CD4-positive, alpha-beta T cell treated with Interleukin-17A for 4 hours (primary cell): ENCODE measurements around the gene TMEM200B.
"Not testable (repeated sequence)": the region's sequence is repeated elsewhere in the genome, so short reads cannot be mapped to it uniquely, and the experiment has no call there.

ENCODE experiments used
- DNase-seq: peaks from one replicate; pipeline ENCODE4 v3.0.0-alpha.2; 2020; ENCODE audit warnings: mixed read lengths

TMEM200B gene

GRCh38 chr1:29105822-29106221 lies 17.9 kb downstream of the TMEM200B start:
- no peak for DNase-seq

GRCh38 chr1:29100487-29100886 lies 23.2 kb downstream of the TMEM200B start:
- DNase-seq: no peak

DNA sequence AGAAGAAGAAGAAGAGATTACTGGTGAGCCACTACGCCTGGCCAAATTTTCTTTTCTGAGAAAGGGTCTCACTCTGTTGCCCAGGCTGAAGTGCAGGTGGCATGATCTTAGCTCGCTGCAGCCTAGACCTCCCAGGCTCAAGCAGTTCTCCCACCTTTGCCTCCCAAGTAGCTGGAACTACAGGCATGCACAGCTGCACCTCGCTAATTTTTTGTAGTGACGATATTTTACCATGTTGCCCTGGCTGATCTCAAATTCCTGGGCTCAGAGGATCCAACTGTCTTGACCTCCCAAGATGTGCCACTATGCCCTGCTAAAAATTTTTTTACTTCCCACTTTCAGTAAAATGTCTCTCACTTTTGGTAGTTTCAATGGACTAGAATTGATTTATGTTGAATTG lies 24.4 kb downstream of the TMEM200B start:
- DNase-seq: no peak

GRCh38 chr1:29096231-29096886 lies 27.3 kb downstream of the TMEM200B start:
- no peak for DNase-seq

DNA sequence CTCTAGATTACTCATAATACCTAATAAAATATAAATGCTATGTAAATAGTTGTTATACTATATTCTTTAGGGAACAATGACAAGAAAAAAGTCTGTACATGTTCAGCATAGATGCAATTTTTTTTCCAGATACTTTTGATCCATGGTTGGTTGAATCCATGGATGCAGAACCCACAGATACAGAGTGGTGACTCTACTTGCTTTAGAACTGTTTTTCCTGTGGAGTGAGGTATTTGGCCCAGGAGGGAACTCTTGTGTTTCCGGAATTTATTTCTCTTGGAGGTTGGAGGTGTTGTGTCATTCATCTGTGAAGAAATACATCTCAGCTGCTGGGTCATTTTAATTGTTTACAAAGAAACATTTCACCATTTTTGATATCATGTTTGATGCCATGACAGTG lies 28.7 kb downstream of the TMEM200B start:
- no peak for DNase-seq

DNA sequence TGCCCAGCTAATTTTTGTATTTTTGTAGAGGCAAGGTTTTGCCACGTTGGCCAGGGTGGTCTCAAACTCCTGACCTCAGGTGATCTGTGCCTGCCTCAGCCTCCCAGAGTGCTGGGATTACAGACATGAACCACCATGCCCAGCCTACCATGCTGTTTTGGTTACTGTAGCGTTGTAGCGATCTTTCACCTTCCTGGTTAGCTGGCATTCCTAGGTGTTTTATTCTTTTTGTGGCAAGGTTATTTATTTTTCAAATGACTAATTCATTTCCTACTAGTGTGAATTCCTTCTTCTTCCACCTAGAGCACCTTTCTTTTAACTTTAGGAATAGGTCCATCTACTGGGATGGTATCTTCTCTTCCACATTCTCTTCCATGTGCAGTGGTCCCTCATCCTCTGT lies 29.3 kb downstream of the TMEM200B start:
- DNase-seq: no peak

DNA sequence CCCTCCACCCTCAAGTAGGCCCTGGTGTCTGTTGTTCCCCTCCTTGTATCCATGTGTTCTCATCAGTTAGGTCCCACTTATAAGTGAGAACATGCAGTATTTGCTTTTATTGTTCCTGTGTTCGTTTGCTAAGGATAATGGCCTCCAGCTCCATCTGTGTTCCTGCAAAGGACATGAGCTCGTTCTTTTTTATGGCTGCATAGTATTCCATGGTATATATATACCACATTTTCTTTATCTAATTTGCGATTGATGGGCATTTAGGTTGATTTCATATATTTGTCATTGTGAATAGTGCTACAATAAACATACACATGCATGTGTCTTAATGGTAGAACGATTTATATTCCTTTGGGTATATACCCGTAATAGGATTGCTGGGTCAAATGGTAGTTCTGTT lies 31.0 kb downstream of the TMEM200B start:
- DNase-seq: not testable (repeated sequence)

DNA sequence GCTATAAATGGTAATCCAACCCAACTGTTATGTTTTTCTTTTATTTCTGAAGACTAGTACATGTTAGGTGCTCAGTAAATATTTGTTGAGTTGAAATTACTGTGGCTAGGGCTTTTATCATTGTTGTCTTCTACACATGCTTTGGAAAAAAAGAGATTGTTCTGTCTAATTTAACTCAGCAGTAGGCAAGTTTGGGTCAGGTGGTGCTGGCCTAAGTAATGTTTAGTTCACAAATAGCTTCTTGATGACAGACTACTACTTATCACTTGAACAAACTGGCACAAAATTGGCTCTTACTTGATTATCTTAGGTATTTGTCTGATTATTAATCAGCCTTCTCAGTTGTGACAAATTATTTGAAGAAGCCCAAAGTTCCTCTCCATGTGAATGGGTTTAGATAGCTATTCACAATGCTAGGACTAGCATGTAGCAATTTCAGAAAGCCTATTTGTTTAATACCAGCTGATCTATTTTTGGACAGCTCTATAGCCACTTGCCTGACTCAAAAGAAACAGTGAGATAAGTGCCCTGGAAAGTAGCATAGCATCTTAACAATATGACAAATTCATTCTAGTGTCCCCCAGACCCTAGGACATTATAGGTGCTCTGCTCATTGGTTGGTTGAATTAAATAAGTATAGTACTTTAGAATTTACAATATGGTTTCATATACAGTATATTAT lies 32.6 kb downstream of the TMEM200B start:
- DNase-seq: no peak

- DNase-seq: no peak
Measured at GRCh38 chr1:29084196-29084521, 39.5 kb downstream of the TMEM200B start.

DNA sequence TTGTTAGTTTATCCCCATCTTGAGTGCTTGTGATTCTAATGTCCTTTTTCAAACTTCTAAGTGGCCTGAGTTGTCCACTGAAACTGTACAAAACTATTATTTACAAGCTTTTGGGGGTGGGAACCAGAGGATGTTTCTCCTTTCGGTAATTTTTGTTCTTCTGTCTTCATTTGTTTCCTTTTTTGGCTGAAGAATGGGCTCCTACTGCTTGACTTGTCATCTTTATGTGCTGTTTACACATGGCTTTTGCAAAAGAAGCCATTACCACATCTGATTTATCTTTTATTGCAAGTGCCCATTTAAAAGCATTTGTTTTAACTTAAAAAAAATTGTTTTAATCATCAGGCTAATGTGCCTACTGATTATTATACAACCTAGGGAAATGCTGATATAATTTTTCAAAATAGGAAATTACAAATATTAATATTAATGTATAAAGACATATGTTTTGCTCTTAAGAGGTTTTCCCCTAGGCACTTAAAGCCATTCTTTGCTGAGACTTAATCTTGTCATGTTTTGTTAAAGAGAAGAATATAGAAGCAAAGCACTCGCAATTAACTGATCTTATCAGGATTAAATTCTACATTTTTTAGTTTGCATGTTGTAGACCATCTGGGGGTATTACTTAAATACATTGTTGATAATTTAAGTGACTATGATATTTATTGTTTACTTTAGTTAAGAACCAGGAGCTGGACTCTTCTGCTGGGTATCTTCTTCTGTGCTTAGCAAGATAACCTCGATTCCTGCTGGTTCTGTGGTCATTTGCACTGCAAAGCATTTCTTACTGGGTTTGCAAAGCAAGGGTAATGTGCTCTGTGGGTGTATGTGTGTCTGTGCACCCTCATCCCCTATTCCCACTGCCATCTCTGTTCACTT lies 40.1 kb downstream of the TMEM200B start:
- DNase-seq: no peak

DNA sequence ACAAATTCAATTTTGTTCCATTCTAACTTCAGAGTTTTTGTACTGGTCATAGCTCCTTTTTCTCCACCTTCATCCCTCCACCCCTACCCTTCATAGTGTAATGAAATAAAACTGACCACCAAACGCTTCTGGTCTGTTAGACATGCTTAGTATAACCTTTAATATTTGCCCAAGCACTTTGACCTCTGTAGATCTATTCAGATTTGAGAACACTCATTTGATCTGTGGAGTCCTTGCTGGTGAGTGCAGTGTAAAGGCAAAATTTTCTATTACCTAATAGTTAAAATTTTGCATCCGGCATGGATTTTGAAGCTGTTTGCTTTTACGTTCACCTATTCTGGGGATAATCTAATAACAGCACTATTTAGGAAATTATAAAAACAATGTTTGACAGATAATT lies 41.2 kb downstream of the TMEM200B start:
- DNase-seq: no peak

GRCh38 chr1:29081201-29081600 lies 42.5 kb downstream of the TMEM200B start:
- DNase-seq: no peak

- DNase-seq: not testable (repeated sequence)
Measured at GRCh38 chr1:29079916-29080629, 43.6 kb downstream of the TMEM200B start.

DNA sequence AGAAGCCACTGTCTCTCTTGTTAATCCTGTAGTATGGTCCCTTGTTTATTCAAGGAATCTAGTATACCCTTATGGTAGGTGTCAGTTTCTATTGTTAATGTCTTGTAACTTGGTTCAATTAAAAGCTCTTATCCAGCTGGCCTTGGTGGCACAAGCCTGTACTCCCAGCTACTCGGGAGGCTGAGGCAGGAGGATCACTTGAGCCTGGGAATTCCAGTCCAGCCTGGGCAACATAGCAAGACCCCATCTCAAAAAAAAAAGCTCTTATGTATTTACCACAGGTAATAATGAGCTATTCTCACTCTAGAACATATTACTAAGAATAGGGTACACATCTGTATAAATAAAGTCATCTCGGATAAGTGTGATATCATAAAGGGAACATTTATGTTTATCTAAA lies 46.5 kb downstream of the TMEM200B start:
- no peak for DNase-seq
